ENCODE measurements around the gene ADPRHL1.
A peak's percentile ranks its signal among the peaks of the same experiment; 100 is the strongest.
"Not testable (repeated sequence)": the region's sequence is repeated elsewhere in the genome, so short reads cannot be mapped to it uniquely, and the experiment has no call there.

Gene ADPRHL1

DNA sequence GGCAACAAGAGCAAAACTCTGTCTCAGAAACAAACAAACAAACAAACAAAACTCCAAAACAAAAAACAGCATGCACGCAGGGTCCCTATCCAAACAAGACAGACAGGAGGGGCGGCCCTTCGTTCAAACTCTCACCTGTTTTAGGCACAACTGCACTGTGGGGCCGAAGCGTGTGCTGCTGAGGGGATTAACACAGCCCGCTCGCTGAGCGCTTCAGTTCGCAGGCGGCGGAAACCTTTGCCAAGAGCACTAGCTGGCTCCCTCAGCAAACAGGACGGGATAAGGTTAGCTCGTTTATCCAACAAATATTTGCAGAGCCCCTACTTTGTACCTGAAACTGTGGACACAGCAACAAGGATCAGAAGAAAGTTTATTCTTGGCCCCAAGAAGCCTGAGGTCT, 1.6 kb upstream of the ADPRHL1 start:
- peak in 1 of 14 donors; percentile 37 for DNase-seq

DNA sequence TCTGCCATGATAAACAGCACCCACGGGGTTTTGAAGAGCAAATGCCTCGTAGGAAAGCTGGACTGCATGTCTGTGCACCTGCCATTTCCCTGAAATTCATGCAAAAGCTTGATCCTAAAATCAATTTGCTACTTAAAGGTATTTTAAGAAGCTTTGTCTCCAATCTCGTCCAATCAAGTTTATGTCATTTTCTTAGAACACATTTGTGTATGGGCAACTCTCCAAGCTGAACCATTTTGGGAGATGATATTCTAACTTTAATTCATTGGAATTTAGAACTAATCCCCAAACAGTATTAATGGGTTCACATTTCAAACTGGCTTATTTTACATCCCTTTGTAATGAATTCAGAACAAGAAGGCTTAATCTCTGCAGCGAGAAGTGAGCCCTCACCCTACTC, 822 bp downstream of the ADPRHL1 start:
- DNase-seq: no peak

DNA sequence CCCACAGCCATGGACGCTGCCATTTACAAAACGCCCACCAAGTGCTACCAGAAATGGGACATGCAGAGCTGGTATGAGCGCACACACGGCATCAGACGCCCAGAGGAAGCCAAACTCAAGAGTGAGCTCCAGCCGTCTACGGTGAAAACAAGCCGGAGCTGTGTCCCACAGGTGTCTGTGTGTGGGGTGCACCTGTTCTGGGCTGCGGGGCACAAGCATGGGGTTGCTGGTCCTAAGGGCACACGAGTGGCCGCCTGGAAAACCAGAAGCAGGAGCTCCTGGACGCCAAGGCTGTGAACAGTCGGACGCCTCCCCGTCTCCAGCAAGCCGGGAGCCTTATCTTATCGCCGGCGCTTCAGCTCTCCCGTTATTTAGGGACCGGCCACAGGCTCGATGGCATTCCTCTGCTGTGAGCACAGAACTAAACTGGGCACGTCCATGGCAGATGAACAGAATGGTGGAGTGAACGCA, 1.3 kb downstream of the ADPRHL1 start:
- no peak for DNase-seq

DNA sequence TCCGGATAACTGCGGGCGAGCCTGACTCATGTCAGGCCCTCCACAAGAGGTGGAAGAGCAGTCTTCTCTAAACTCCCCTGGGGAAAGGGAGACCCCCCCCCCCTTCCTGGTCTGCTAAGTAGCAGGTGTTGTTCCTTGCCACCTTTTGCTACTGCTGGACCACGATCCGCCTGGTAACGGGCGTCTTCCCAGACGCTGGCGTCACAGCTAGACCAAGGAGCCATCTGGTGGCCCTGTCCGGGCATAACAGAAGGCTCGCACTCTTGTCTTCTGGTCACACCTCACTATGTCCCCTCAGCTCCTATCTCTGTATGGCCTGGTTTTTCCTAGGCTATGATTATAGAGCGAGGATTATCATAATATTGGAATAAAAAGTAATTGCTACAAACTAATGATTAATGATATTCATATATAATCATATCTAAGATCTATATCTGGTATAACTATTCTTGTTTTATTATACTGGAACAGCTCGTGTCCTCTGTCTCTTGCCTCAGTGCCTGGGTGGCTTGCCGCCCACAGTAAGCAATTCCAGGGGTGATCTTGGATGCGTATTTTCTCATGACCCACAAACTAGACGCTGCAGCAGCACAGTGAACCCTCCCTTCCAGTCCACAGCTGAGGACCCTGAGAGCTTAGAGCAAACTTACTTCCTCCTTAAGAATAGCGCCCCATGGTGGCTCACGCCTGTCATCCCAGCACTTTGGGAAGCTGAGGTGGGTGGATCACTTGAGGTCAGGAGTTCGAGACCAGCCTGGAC, 2.2 kb downstream of the ADPRHL1 start:
- DNase-seq: not testable (repeated sequence)

DNA sequence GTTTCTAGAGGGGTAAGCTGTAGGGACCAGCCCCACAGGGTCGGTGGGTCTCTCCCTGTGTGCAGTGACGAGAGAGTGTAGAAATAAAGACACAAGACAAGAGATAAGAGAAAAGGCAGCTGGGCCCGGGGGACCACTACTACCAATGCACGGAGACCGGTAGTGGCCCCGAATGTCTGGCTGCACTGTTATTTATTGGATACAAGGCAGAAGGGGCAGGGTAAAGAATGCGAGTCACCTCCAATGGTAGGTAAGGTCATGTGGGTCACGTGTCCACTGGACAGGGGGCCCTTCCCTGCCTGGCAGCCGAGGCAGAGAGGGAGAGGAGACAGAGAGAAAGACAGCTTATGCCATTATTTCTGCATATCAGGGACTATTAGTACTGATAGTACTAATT, 2.9 kb downstream of the ADPRHL1 start:
- not testable (repeated sequence) for DNase-seq

DNA sequence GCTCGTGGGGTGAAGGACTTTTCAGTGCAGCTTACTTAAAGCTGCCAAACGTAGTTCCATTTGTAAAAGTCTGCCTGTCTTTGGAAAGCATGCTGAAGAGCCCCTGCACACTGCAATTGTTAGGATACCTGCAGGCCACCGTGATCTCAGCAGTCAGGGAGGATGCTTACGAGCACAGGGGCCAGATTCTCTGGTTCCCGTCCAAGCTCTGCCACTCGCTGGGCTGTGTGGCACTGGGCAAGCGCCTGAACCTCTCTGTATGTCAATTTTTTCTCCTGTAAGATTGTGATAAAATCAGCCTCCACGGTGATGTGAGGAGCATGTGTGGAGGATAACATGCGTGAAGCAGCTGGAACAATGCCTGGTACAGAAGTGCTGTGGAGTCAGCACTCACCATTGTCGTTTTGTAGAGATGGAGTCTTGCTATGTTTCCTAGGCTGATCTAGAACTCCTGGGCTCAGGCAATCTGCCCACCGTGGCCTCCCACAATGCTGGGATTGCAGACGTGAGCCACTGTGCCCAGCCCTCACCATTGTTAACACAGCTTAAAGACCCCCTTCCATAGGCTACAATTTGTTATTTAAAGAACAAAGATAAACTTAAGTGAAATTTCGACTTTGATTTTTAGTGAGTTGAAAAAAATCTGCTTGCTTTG, 3.5 kb downstream of the ADPRHL1 start:
- no peak for DNase-seq

DNA sequence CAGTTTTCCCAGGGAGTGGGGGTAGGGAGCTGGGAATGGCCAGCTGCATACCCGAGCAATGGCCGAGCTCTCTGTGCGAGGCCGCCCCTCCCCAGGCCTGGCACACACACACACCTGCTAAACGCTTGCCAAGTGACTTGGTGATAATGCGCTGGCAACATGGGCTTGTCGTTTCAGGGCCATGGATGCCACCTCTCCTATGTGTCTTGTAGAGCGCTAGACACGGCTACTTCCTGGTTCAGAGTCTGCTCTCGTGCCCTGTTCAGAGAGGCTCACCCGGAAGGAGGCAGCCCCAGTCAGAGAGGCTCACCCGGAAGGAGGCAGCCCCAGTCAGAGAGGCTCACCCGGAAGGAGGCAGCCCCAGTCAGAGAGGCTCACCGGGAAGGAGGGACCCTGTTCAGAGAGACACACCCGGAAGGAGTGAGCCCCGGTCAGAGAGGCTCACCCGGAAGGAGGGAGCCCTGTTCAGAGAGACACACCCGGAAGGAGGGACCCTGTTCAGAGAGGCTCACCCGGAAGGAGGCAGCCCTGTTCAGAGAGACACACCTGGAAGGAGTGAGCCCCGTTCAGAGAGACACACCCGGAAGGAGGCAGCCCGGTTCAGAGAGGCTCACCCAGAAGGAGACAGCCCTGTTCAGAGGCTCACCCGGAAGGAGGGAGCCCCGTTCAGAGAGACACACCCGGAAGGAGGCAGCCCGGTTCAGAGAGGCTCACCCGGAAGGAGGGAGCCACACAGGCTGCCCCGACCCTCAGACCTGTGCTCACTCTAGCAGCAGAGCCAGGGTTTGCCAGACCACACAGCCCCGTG, 4.2 kb downstream of the ADPRHL1 start:
- peak in 2 of 14 donors; percentile 31 to 96 for DNase-seq

DNA sequence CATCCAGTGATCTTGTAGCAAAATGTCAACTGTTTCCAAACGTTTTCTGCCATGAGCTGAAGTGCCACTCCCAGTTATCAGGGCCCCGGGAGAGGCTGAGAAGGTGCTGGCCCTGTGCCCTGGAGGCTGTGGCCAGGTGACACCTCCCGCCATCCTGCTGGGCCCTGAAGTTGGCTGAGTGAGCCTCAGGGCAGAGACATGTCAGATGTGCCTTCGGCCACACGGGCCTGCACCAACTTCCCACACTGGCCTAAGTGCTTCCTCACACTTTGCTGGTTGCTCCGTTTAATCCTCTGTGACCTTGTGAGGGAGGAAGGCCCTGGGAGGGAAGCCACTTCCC, 4.8 kb downstream of the ADPRHL1 start:
- peak in 1 of 14 donors; percentile 61 for DNase-seq

DNA sequence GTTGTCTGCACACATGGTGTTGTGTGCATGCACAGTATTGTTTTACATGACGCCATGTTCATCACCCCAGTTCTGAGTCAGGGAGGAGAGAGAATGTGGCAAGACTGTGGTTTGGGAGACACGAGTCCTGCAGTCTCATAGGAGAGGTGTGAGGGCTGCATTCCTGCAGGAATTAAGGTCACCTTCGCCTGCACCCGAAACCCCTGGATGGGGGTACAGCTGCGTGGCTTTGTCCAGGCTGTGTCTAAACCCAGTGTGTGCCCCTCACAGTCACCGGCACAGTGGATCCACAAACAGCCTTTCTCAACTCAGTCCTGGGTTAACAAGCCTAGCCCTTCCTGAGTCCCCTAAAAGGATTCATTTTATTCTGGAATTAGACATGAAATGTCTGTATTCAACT, 5.7 kb downstream of the ADPRHL1 start:
- no peak for DNase-seq

DNA sequence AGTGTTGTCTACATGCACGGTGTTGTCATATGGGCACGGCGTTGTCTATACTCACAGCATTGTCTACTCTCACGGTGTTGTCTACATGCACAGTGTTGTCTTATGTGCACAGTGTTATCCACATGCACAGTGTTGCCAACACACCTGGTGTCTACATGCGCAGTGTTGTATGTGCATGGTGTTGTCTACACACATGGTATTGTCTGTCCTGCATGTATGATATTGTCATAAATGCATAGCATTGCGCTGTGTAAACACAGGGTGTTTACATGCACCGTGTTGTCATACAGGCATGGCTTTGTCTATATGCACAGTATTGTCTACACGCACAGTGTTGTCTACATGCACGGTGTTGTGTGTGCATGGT, 6.8 kb downstream of the ADPRHL1 start:
- no peak for DNase-seq

DNA sequence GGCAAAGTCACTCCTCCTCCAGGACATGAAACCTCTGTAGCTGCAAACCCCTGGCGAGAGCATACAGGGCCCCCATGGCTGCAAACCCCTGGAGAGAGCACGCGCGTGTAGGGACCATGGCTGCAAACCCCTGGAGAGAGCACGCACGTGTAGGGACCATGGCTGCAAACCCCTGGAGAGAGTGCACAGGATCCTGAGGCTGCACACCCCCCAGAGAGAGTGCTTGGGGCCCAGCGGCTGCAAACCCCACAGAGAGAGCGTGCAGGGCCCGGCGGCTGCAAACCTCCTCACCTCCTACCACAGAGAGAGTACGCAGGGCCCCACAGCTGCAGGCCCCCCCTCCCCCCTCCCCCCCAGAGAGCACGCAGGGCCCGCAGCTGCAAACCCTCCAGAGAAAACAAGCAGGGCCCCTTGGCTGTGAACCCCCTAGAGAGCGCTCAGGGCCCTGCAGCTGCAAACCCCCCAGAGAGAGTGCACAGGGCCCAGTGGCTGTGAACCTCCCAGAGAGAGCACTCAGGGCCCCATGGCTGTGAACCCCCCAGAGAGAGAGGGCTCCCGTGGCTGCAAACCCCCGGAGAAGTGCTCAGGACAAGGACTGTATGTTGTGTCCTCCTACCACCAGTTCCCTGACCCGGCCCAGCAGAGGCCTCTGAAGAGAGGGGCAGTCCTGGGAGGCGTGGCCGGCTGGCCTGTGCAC, 7.3 kb downstream of the ADPRHL1 start:
- DNase-seq: peak in 2 of 14 donors; percentile 12 to 42

DNA sequence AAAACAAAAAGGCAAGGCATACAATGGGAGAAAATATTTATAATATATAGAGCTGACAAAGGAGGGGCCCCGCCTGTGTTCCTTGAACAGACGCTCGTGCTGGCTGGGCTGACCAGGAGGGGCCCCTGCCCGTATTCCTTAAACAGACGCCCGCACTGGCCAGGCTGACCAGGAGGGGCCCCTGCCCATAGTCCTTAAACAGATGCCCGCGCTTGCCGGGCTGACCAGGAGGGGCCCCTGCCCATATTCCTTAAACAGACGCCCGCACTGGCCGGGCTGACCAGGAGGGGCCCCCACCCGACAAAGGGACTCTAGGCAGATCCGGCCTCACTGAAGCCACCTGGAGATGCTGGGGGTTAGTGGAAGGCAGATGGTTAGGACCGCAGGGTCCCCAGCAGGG, 9.3 kb downstream of the ADPRHL1 start:
- no peak for DNase-seq

DNA sequence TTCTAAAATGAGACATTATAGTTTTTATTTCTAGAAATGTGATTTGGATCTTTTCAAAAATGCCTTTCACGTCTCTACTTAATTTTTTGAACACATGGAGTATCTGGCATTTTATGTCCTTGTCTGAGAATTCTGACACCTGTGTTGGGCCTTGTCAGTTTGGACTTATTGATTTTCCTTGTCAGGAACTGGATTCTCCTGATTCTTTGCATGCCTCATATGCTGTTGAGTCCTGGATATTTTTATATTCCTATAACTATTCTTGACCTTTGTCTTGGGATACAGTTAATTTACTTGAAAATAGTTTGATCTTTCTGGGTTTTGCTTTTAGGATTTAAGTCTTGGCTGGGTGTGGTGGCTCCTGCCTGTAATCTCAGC, 10.3 kb downstream of the ADPRHL1 start:
- no peak for DNase-seq

DNA sequence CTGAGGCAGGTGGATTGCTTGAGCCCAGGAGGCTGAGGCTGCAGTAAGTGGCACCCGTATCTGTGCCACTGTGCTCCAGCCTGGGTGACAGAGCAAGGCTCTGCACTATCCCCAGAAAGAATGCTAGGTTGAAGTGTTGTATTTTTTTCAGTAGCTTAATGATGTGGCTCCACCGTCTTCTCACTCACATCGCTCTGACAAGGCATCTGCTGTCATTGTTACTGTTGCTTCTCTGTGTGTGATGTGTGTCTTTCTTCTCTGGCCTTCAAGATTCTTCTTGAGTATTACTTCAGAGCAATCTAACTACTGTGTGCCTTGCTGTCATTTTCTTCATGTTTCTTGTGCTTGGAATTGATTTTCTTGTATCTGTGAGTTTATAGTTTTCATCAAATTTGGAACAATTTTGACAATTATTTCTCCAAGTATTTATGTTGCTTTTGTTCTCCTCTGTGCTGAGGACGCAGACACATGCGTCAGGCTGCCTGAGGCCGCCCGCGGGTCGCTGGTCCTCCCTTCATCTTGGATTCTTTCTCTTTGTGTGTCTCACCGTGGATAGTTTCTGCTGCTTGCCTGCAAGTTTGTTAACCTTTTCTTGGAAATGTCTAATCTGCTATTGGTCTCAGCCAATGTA, 10.8 kb downstream of the ADPRHL1 start:
- no peak for DNase-seq

DNA sequence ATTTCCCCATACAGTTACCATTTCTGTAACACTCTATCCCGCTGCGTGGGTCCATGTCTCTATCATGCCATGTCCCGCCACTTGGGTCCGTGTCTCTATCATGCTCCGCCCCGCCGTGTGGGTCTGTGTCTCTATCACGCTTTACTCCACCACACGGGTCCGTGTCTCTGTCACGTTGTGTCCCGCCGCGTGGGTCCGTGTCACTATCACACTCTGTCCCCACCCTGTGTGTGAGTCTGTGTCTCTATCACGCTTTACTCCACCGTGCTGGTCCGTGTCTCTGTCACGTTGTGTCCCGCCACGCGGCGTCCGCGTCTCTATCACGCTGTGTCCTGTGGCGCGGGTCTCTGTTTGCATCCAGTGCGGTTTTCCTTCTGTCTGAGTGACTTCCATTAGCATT, 11.6 kb downstream of the ADPRHL1 start:
- DNase-seq: no peak

DNA sequence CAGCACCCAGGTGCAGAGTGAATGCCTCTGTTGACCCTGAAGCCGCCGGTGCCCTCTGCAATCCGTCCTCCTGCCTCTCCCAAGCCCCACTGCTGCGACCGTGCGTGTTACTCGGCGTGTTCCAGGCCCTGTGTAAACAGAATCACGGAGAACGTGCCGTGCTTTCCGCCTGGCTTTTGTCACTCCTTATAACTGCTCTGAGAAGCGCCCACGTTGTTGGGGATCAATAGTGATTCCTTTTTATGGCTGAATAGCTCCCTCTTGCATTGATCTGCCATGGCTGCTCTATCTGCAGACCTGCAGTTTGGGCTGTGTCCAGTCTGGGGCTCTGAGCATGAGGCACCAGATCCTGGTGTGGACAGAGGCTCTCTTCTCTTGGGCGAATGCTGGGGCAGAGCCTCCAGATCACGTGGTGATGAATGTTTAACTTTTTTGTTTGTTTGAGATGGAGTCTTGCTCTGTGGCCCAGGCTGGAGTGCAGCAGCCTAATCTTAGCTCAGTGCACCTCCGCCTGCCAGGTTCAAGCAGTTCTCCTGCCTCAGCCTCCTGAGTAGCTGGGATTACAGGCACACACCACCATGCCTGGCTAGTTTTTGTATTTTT, 15.8 kb downstream of the ADPRHL1 start:
- DNase-seq: no peak

DNA sequence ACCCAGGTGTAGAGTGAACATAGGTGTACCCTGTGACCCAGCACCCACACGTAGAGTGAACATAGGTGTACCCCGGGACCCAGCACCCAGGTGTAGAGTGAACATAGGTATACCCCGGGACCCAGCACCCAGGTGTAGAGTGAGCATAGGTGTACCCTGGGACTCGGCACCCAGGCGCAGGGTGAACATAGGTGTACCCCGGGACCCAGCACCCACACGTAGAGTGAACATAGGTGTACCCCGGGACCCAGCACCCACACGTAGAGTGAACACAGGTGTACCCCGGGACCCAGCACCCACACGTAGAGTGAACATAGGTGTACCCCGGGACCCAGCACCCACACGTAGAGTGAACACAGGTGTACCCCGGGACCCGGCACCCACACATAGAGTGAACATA, 16.4 kb downstream of the ADPRHL1 start:
- not testable (repeated sequence) for DNase-seq

DNA sequence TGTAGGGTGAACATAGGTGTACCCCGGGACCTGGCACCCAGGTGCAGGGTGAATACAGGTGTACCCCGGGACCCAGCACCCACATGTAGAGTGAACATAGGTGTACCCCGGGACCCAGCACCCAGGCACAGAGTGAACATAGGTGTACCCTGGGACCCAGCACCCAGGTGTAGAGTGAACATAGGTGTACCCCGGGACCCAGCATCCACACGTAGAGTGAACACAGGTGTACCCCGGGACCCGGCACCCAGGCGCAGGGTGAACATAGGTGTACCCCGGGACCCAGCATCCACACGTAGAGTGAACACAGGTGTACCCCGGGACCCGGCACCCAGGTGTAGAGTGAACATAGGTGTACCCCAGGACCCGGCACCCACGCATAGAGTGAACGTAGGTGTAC, 17.4 kb downstream of the ADPRHL1 start:
- DNase-seq: not testable (repeated sequence)

DNA sequence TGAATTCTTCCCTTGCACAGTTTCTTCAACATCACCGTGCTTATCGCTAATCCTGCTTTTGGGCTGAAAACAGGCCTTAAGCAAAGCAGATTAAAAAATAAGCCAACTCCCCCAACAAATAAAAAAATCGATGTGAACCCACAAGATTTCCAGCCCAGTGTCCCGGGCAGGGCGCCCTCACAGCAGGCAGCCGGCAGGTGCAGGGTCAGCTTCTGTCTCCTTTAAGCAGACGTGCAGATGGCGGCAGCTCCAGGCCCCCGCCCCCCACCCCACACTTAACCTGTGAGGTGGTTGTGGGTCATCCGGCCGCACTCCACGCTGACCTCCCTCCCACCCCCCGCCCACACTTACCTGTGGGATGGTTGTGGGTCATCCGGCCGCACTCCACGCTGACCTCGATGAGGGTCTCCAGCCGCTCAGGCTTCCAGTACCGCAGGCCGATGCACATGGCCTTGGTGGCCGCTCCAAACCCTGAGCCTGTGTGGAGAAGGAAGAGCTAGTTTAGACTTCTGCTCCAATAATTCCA, 19.8 kb downstream of the ADPRHL1 start:
- DNase-seq: no peak

DNA sequence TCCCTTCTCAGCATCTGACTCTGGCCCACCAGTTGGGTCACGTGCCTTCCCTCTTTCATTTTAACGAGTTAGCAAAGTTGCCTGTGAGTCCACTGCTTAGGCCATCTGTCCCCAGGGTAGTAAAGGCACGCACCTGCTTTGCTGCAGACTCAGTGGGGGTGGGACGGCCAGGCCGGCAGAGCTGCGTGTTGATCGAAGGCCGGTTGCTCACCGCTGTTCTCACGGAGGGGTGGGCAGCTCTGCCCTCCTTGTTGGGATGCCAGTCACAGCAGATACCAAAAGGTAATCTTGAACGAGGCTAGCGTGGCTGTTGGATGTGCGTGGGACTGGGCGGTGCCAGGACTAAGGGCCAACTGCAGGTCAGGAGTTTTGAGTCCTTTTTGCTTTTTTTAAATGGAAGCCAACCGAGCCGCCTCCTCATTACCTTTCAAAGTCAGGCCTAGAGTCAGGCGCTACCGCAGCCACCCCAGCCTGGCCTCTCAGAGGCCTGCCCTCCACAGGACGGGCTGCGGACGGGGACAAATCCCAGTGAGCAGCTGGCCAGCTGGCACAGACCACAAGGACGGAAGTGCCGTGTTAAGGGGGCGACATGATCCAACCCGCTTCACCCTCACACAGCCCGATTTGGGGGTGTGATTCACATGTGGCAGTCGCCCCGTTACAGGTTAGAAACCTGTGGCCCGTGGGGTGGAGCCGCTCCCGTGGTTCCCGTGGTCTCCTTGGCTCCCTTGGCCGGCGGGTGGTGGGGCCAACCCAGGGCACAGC, 20.6 kb downstream of the ADPRHL1 start:
- DNase-seq: no peak

DNA sequence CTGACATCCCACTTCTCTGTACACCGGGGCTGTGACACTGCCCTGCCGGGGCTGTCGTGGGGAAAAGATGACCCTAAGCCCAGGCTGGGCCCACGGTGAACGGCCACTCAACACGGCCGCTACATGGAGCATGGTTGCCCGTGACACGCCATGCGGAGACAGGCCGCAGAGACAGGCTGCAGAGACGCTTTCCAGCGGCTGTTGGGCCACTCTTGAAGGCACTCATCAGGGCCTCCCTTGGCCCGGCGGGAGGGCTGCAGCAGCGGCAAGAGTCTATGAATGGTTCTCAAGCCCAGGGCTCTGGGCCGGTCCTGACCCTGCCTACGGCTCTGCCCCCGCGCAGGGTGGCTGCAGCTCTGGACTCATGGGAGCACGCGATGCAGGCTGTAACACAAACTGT, 22.1 kb downstream of the ADPRHL1 start:
- no peak for DNase-seq
